OCI-LY1 (cell line): ENCODE results near the gene FAF1.

ENCODE experiments used
- H2AFZ ChIP-seq: fragments of 200-600 bp; sonication (generic), shearing (Covaris generic); 2 replicates; pipeline ENCODE4 v1.6.0; 2014; ENCODE audit warnings: antibody characterized with exemption, mild to moderate bottlenecking, low read length
- H3F3A ChIP-seq: fragments of 200-600 bp; sonication (generic), shearing (Covaris generic); 2 replicates; pipeline ENCODE4 v1.6.0; 2014; ENCODE audit warnings: mild to moderate bottlenecking, antibody characterized with exemption, low read length, moderate library complexity; ENCODE audit not compliant: insufficient read depth
- H3K27ac ChIP-seq: fragments of 200-600 bp; sonication (generic); 2 replicates; pipeline ENCODE4 v1.5.1; 2014; ENCODE audit warnings: low read length, mixed run types, mild to moderate bottlenecking, low read depth; ENCODE audit not compliant: poor library complexity, severe bottlenecking
- H3K27me3 ChIP-seq: fragments of 200-600 bp; sonication (generic); 2 replicates; pipeline ENCODE4 v1.6.0; 2014; ENCODE audit warnings: antibody characterized with exemption, mild to moderate bottlenecking, low read length, moderate library complexity; ENCODE audit not compliant: insufficient read depth
- H3K36me3 ChIP-seq: fragments of 200-600 bp; sonication (generic); 2 replicates; pipeline ENCODE4 v1.6.1; 2014; ENCODE audit warnings: mild to moderate bottlenecking, antibody characterized with exemption, low read length, moderate library complexity, mixed read lengths; ENCODE audit not compliant: insufficient read depth
- H3K4me1 ChIP-seq: fragments of 200-600 bp; sonication (generic); 2 replicates; pipeline ENCODE4 v1.5.1; 2014; ENCODE audit warnings: mild to moderate bottlenecking, low read length, moderate library complexity; ENCODE audit not compliant: insufficient read depth, severe bottlenecking
- H3K4me2 ChIP-seq: fragments of 200-600 bp; sonication (generic), shearing (Covaris generic); 2 replicates; pipeline ENCODE4 v1.6.1; 2014; ENCODE audit warnings: low read length
- H3K4me3 ChIP-seq: fragments of 200-600 bp; sonication (generic); 2 replicates; pipeline ENCODE4 v1.5.1; 2014; ENCODE audit warnings: low read length, low read depth, mild to moderate bottlenecking, mixed read lengths; ENCODE audit not compliant: poor library complexity, severe bottlenecking
- H3K79me2 ChIP-seq: fragments of 200-600 bp; shearing (Covaris generic); 2 replicates; pipeline ENCODE4 v1.6.1; 2016; ENCODE audit warnings: mixed run types, low read length, mixed read lengths; ENCODE audit not compliant: insufficient read depth
- H3K9ac ChIP-seq: fragments of 200-600 bp; sonication (generic), shearing (Covaris generic); 2 replicates; pipeline ENCODE4 v1.6.1; 2014; ENCODE audit warnings: mild to moderate bottlenecking, low read length, mixed read lengths
- H3K9me2 ChIP-seq: fragments of 200-600 bp; sonication (generic), shearing (Covaris generic); 2 replicates; pipeline ENCODE4 v1.6.1; 2014; ENCODE audit warnings: low read depth, mild to moderate bottlenecking, low read length, mixed read lengths
- H3K9me3 ChIP-seq: fragments of 200-600 bp; shearing (Covaris generic); 2 replicates; pipeline ENCODE4 v1.6.1; 2014; ENCODE audit warnings: low read length, mixed read lengths
- H4K20me1 ChIP-seq: fragments of 200-600 bp; sonication (generic), shearing (Covaris generic); 2 replicates; pipeline ENCODE4 v1.6.0; 2016; ENCODE audit warnings: mild to moderate bottlenecking, low read length; ENCODE audit not compliant: insufficient read depth
- EZH2 ChIP-seq: fragments of 200-600 bp; sonication (generic), shearing (Covaris generic); IDR thresholded peaks from 2 replicates; pipeline ENCODE4 v1.8.0; 2017; ENCODE audit warnings: borderline replicate concordance, mixed run types, mild to moderate bottlenecking, antibody characterized with exemption, low read length, moderate library complexity, mixed read lengths
- TF ChIP-seq, protein P1 (sequence below): fragments of 200-600 bp; sonication (generic), shearing (Covaris generic); IDR thresholded peaks from 2 replicates; pipeline ENCODE4 v1.5.1; 2017; ENCODE audit warnings: mild to moderate bottlenecking, antibody characterized with exemption, low read length, moderate library complexity, mixed read lengths

The FAF1 gene

DNA sequence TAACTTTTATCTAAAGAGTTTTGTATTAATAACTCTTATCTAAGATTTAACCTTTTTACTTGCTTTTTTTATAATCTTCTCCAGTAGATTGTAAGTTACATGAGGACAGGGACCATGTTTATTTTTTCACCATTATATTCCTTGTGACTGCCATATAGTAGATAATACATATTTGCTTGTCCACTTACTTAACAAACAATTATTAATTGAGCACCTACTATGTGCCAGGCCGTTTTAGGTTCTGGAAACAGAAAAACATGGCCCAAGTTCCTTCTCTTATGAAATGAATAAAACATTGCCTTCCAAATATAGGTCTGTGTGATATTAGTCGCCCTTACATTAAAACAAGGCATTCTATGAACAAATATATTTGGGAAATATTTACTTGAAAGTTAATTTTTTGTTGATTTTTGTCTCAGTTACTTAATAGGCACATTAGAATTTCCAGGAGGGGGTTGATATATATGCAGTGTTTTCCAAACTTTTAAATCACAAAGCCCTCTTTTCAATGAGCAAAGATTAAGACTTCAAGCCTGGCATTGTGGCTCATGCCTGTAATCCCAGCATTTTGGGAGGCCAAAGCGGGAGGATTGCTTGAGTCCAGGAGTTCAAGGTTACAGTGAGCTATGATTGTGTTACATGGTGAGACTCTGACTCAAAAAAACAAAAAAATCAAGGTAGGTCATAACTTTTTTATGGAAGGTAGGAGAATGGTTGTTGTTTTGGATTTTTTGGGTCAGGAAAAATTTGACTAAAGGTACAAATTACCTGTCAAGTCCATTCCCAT, 32.7 kb upstream of the FAF1 start:
- Histone ChIP-seq H3K4me3 (no peak overlapping the region), H3K36me3 (peaks cover 22% of the 10 kb centered on the region), H3K27me3 (no peaks in the 10 kb centered on the region), H3K9me3 (no peaks in the 10 kb centered on the region), H3K4me2 (no peak overlapping the region), H3F3A (no peaks in the 10 kb centered on the region; the same call in 1 of the 2 replicates), H3K27ac (no peak overlapping the region), H3K9me2 (no peaks in the 10 kb centered on the region), H4K20me1 (no peaks in the 10 kb centered on the region), H3K4me1 (peaks cover 16% of the 10 kb centered on the region), H3K79me2 (peaks cover 18% of the 10 kb centered on the region), H3K9ac (no peak overlapping the region), H2AFZ (no peak overlapping the region)
- TF ChIP-seq EZH2 = no peak
- TF ChIP-seq, protein P1, sequence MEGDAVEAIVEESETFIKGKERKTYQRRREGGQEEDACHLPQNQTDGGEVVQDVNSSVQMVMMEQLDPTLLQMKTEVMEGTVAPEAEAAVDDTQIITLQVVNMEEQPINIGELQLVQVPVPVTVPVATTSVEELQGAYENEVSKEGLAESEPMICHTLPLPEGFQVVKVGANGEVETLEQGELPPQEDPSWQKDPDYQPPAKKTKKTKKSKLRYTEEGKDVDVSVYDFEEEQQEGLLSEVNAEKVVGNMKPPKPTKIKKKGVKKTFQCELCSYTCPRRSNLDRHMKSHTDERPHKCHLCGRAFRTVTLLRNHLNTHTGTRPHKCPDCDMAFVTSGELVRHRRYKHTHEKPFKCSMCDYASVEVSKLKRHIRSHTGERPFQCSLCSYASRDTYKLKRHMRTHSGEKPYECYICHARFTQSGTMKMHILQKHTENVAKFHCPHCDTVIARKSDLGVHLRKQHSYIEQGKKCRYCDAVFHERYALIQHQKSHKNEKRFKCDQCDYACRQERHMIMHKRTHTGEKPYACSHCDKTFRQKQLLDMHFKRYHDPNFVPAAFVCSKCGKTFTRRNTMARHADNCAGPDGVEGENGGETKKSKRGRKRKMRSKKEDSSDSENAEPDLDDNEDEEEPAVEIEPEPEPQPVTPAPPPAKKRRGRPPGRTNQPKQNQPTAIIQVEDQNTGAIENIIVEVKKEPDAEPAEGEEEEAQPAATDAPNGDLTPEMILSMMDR = no peak

DNA sequence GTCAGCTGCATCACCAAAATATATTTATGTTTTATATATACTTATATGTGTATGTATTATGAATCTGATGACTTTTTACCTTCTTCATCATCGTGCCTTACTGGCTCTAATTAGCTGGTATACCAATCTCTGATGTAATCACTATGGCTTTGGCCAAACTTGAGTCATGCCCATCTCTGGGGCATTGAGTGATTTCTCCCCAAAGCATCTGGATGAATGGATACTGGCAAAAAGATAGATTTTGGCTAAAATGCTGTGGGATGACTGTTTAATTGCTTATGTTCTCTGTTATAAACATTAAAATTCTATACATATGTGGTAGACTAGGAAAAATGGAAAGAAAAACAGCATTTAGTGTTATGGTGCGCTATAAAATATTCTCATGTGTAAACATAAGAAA, 29.6 kb upstream of the FAF1 start:
- no peaks in the 10 kb centered on the region for H3K27me3 ChIP-seq
- no peak for TF ChIP-seq EZH2
- TF ChIP-seq, protein P1 = no peak
- H3K9me3 ChIP-seq = no peaks in the 10 kb centered on the region
- no peak overlapping the region for H3K4me3 ChIP-seq
- no peaks in the 10 kb centered on the region; the same call in 1 of the 2 replicates for H3F3A ChIP-seq
- H2AFZ ChIP-seq = no peak overlapping the region
- no peak overlapping the region for H3K4me2 ChIP-seq
- H3K79me2 ChIP-seq = peaks cover 29% of the 10 kb centered on the region
- no peak overlapping the region for H3K27ac ChIP-seq
- H4K20me1 ChIP-seq = no peaks in the 10 kb centered on the region
- H3K36me3 ChIP-seq = peaks cover 22% of the 10 kb centered on the region
- no peak overlapping the region for H3K9ac ChIP-seq
- H3K9me2 ChIP-seq = no peaks in the 10 kb centered on the region
- peaks cover 22% of the 10 kb centered on the region for H3K4me1 ChIP-seq

DNA sequence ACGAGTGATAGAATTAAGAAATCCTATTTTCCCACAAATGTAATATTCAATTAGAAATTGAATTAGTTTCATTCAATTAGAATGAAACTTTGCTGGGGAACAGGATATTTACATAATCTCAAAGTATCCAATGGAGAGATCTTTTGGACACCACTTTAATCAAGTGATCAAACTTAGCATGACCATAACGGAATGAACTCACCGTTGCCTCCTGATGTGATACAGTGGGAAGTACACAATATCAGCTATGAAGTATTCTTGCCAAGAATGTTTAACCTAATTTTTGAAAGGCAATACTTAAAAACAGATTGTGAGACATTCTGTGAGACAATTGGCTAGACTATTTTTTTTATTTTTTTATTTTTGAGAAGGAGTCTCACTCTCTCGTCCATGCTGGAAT, 26.6 kb upstream of the FAF1 start:
- Histone ChIP-seq H3K27ac (no peak overlapping the region), H3K9me2 (no peaks in the 10 kb centered on the region), H3K4me2 (no peak overlapping the region), H3K79me2 (peaks cover 60% of the 10 kb centered on the region), H2AFZ (no peak overlapping the region), H3K9me3 (no peaks in the 10 kb centered on the region), H3K9ac (no peak overlapping the region), H3K27me3 (no peaks in the 10 kb centered on the region), H3K4me3 (no peak overlapping the region), H3F3A (no peaks in the 10 kb centered on the region; the same call in 1 of the 2 replicates), H3K36me3 (peaks cover 10% of the 10 kb centered on the region), H3K4me1 (peaks cover 52% of the 10 kb centered on the region), H4K20me1 (no peaks in the 10 kb centered on the region)
- TF ChIP-seq EZH2 = no peak
- TF ChIP-seq, protein P1 = no peak
